ENCODE measurements around the gene METTL25B.

Gene METTL25B

GRCh38 chr1:156693848-156694689, 34.2 kb upstream of the METTL25B start:
- Histone ChIP-seq H3K4me3 (ENCODE audit: low read depth, low read length) (no peak overlapping the region), H2BK12ac (ENCODE audit: low read length) (peak overlapping the region; percentile 90), H3K23ac (ENCODE audit: low read length) (no peak overlapping the region), H3K79me2 (ENCODE audit: control insufficient read depth, insufficient read depth, low read length, poor library complexity) (peaks cover 3% of the 10 kb centered on the region), H3K18ac (ENCODE audit: low read length) (peak overlapping the region; percentile 91), H3K4me1 (ENCODE audit: control insufficient read depth in 1 of 2, insufficient read depth in 2 of 2, low read length in 2 of 2) (peaks cover 44 to 55% of the 10 kb centered on the region in 2 experiments), H4K8ac (ENCODE audit: low read depth, low read length) (peak overlapping the region; percentile 77), H3K27ac (ENCODE audit: low read depth, low read length) (peak overlapping the region; percentile 84), H3K36me3 (ENCODE audit: control insufficient read depth in 1 of 2, insufficient read depth in 2 of 2, low read length in 2 of 2) (peaks cover 4 to 6% of the 10 kb centered on the region in 2 experiments), H3K27me3 (ENCODE audit: insufficient read depth, low read length) (no peaks in the 10 kb centered on the region), H2AK5ac (ENCODE audit: low read length) (peak overlapping the region; percentile 84), H2BK120ac (ENCODE audit: insufficient read depth, low read length, poor library complexity) (peak overlapping the region; percentile 79), H3K14ac (ENCODE audit: low read length) (peak overlapping the region; percentile 83), H3K9ac (ENCODE audit: low read length) (peak overlapping the region; percentile 17), H2AFZ (ENCODE audit: insufficient read depth, low read length, poor library complexity) (peak overlapping the region; percentile 38), H3K4ac (ENCODE audit: low read depth, low read length) (peak overlapping the region; percentile 41), H3K4me2 (ENCODE audit: low read length) (peak overlapping the region; percentile 45), H3K79me1 (ENCODE audit: low read length) (peaks cover 32% of the 10 kb centered on the region), H4K91ac (ENCODE audit: low read depth, low read length) (peak overlapping the region; percentile 96), H3K9me3 (ENCODE audit: insufficient read depth, low read depth, low read length) (no peaks in the 10 kb centered on the region), H2BK5ac (ENCODE audit: low read depth, low read length, poor library complexity) (peak overlapping the region; percentile 82), H4K12ac (ENCODE audit: low read depth, low read length) (peak overlapping the region; percentile 26)
- no peak for DNase-seq
- no CpG with 5 or more reads among the region's 12 CpGs for WGBS (ENCODE audit: extremely low coverage, insufficient coverage, insufficient read length)

GRCh38 chr1:156694690-156694962, 33.6 kb upstream of the METTL25B start:
- Histone ChIP-seq H2BK120ac (ENCODE audit: insufficient read depth, low read length, poor library complexity) (peak overlapping the region; percentile 29), H3K4me2 (ENCODE audit: low read length) (peak overlapping the region; percentile 20), H3K4me1 (ENCODE audit: control insufficient read depth in 1 of 2, insufficient read depth in 2 of 2, low read length in 2 of 2) (peaks cover 41 to 54% of the 10 kb centered on the region in 2 experiments), H2AK5ac (ENCODE audit: low read length) (peak overlapping the region; percentile 23), H4K91ac (ENCODE audit: low read depth, low read length) (peak overlapping the region; percentile 84), H4K8ac (ENCODE audit: low read depth, low read length) (peak overlapping the region; percentile 66), H4K12ac (ENCODE audit: low read depth, low read length) (no peak overlapping the region), H3K36me3 (ENCODE audit: control insufficient read depth in 1 of 2, insufficient read depth in 2 of 2, low read length in 2 of 2) (peaks cover 8 to 11% of the 10 kb centered on the region in 2 experiments), H2BK12ac (ENCODE audit: low read length) (peak overlapping the region; percentile 90), H2AFZ (ENCODE audit: insufficient read depth, low read length, poor library complexity) (no peak overlapping the region), H3K79me2 (ENCODE audit: control insufficient read depth, insufficient read depth, low read length, poor library complexity) (peaks cover 3% of the 10 kb centered on the region), H3K4ac (ENCODE audit: low read depth, low read length) (peak overlapping the region; percentile 35), H3K14ac (ENCODE audit: low read length) (peak overlapping the region; percentile 50), H3K18ac (ENCODE audit: low read length) (peak overlapping the region; percentile 63), H3K27me3 (ENCODE audit: insufficient read depth, low read length) (no peaks in the 10 kb centered on the region), H3K9ac (ENCODE audit: low read length) (no peak overlapping the region), H3K23ac (ENCODE audit: low read length) (no peak overlapping the region), H3K79me1 (ENCODE audit: low read length) (peaks cover 32% of the 10 kb centered on the region), H3K27ac (ENCODE audit: low read depth, low read length) (peak overlapping the region; percentile 75), H2BK5ac (ENCODE audit: low read depth, low read length, poor library complexity) (peak overlapping the region; percentile 80), H3K9me3 (ENCODE audit: insufficient read depth, low read depth, low read length) (no peaks in the 10 kb centered on the region), H3K4me3 (ENCODE audit: low read depth, low read length) (no peak overlapping the region)
- DNase-seq, result no peak
- WGBS (ENCODE audit: extremely low coverage, insufficient coverage, insufficient read length), result no CpG with 5 or more reads among the region's 5 CpGs

GRCh38 chr1:156696755-156697154, 31.5 kb upstream of the METTL25B start:
- H3K4me1 ChIP-seq (ENCODE audit: control insufficient read depth in 1 of 2, insufficient read depth in 2 of 2, low read length in 2 of 2), result peaks cover 21 to 38% of the 10 kb centered on the region in 2 experiments
- H3K79me2 ChIP-seq (ENCODE audit: control insufficient read depth, insufficient read depth, low read length, poor library complexity), result peaks cover 3% of the 10 kb centered on the region
- H3K23ac ChIP-seq (ENCODE audit: low read length), result no peak overlapping the region
- H2AK5ac ChIP-seq (ENCODE audit: low read length), result no peak overlapping the region
- no peak overlapping the region for H4K12ac ChIP-seq (ENCODE audit: low read depth, low read length)
- H3K18ac ChIP-seq (ENCODE audit: low read length), result no peak overlapping the region
- no peak overlapping the region for H2AFZ ChIP-seq (ENCODE audit: insufficient read depth, low read length, poor library complexity)
- no peak overlapping the region for H3K4me3 ChIP-seq (ENCODE audit: low read depth, low read length)
- peaks cover 3% of the 10 kb centered on the region for H3K9me3 ChIP-seq (ENCODE audit: insufficient read depth, low read depth, low read length)
- no peak overlapping the region for H3K4me2 ChIP-seq (ENCODE audit: low read length)
- H3K27me3 ChIP-seq (ENCODE audit: insufficient read depth, low read length), result no peaks in the 10 kb centered on the region
- no peak overlapping the region for H2BK12ac ChIP-seq (ENCODE audit: low read length)
- no CpG with 5 or more reads among the region's 8 CpGs for WGBS (ENCODE audit: extremely low coverage, insufficient coverage, insufficient read length)
- H3K9ac ChIP-seq (ENCODE audit: low read length), result no peak overlapping the region
- H3K14ac ChIP-seq (ENCODE audit: low read length), result no peak overlapping the region
- H3K36me3 ChIP-seq (ENCODE audit: control insufficient read depth in 1 of 2, insufficient read depth in 2 of 2, low read length in 2 of 2), result peaks cover 22 to 26% of the 10 kb centered on the region in 2 experiments
- no peak overlapping the region for H4K8ac ChIP-seq (ENCODE audit: low read depth, low read length)
- H3K79me1 ChIP-seq (ENCODE audit: low read length), result peaks cover 23% of the 10 kb centered on the region
- no peak overlapping the region for H3K27ac ChIP-seq (ENCODE audit: low read depth, low read length)
- DNase-seq, result no peak
- no peak overlapping the region for H4K91ac ChIP-seq (ENCODE audit: low read depth, low read length)
- no peak overlapping the region for H3K4ac ChIP-seq (ENCODE audit: low read depth, low read length)
- H2BK5ac ChIP-seq (ENCODE audit: low read depth, low read length, poor library complexity), result no peak overlapping the region
- no peak overlapping the region for H2BK120ac ChIP-seq (ENCODE audit: insufficient read depth, low read length, poor library complexity)

- WGBS (ENCODE audit: extremely low coverage, insufficient coverage, insufficient read length), result no CpG with 5 or more reads among the region's 8 CpGs
- Histone ChIP-seq H2AFZ (ENCODE audit: insufficient read depth, low read length, poor library complexity) (no peak overlapping the region), H3K9me3 (ENCODE audit: insufficient read depth, low read depth, low read length) (peaks cover 3% of the 10 kb centered on the region), H3K4me3 (ENCODE audit: low read depth, low read length) (no peak overlapping the region), H4K12ac (ENCODE audit: low read depth, low read length) (no peak overlapping the region), H2AK5ac (ENCODE audit: low read length) (no peak overlapping the region), H3K4me1 (ENCODE audit: control insufficient read depth in 1 of 2, insufficient read depth in 2 of 2, low read length in 2 of 2) (peaks cover 14 to 32% of the 10 kb centered on the region in 2 experiments), H3K9ac (ENCODE audit: low read length) (no peak overlapping the region), H2BK5ac (ENCODE audit: low read depth, low read length, poor library complexity) (no peak overlapping the region), H4K8ac (ENCODE audit: low read depth, low read length) (no peak overlapping the region), H3K4ac (ENCODE audit: low read depth, low read length) (no peak overlapping the region), H3K18ac (ENCODE audit: low read length) (no peak overlapping the region), H2BK12ac (ENCODE audit: low read length) (no peak overlapping the region), H3K27ac (ENCODE audit: low read depth, low read length) (no peak overlapping the region), H2BK120ac (ENCODE audit: insufficient read depth, low read length, poor library complexity) (no peak overlapping the region), H3K36me3 (ENCODE audit: control insufficient read depth in 1 of 2, insufficient read depth in 2 of 2, low read length in 2 of 2) (peaks cover 22 to 26% of the 10 kb centered on the region in 2 experiments), H3K23ac (ENCODE audit: low read length) (no peak overlapping the region), H3K14ac (ENCODE audit: low read length) (no peak overlapping the region), H3K27me3 (ENCODE audit: insufficient read depth, low read length) (no peaks in the 10 kb centered on the region), H3K4me2 (ENCODE audit: low read length) (no peak overlapping the region), H3K79me2 (ENCODE audit: control insufficient read depth, insufficient read depth, low read length, poor library complexity) (peaks cover 3% of the 10 kb centered on the region), H4K91ac (ENCODE audit: low read depth, low read length) (no peak overlapping the region), H3K79me1 (ENCODE audit: low read length) (peaks cover 16% of the 10 kb centered on the region)
- DNase-seq, result no peak
These were observed 30.8 kb upstream of the METTL25B start for GRCh38 chr1:156697481-156697880.
